IMR-90 (cell line): ENCODE data around the gene TRAP1. TPM values are rescaled to one million over a fixed set of nuclear protein-coding genes. Genes with fewer than 3 reads are reported as not detected.

Experiments
- ATAC-seq: fragments of 200-7000 bp; cut with Tn5 transposase; 2 replicates; pipeline ENCODE4 v1.9.1; 2020; ENCODE audit warnings: low read depth, mild to moderate bottlenecking, moderate library complexity
- BruUV-seq: library from RNA; stranded (reverse); fragments of 400-500 nt; replicated peaks from 2 replicates; lab custom pipeline; 2021; lab: Mats Ljungman, UMichigan
- CTCF ChIA-PET: fragments of 300-600 bp; formaldehyde crosslinking; extraction: SDS; loops from one replicate; lab custom pipeline; 2021; ENCODE audit warnings: antibody characterized with exemption; lab: Yijun Ruan, JAX
- POLR2A ChIA-PET: fragments of 300-600 bp; sonication (Branson Sonifier 250); formaldehyde crosslinking; loops from one replicate; lab custom pipeline; 2022; ENCODE audit warnings: antibody characterized with exemption; ENCODE audit not compliant: unreplicated experiment; lab: Charles Lee
- DNase-seq: peaks from one replicate; pipeline ENCODE4 v3.0.0; 2013
- H2AFZ ChIP-seq: replicated peaks from 2 replicates; pipeline ENCODE3; 2013; ENCODE audit warnings: low read length, mild to moderate bottlenecking; ENCODE audit not compliant: poor library complexity
- H2AK5ac ChIP-seq: 2 replicates; pipeline ENCODE4 v1.6.1; 2013; ENCODE audit warnings: low read depth, low read length, inconsistent platforms
- H2AK9ac ChIP-seq: replicated peaks from 2 replicates; pipeline ENCODE3; 2013; ENCODE audit warnings: mild to moderate bottlenecking, low read depth, low read length, moderate library complexity; ENCODE audit not compliant: poor library complexity
- H2BK120ac ChIP-seq: 2 replicates; pipeline ENCODE4 v1.6.1; 2013; ENCODE audit warnings: low read depth, low read length, inconsistent platforms
- H2BK15ac ChIP-seq: 3 replicates; pipeline ENCODE4 v1.6.1; 2013; ENCODE audit warnings: low read depth, low read length, inconsistent platforms
- H2BK20ac ChIP-seq: 2 replicates; pipeline ENCODE4 v1.6.1; 2013; ENCODE audit warnings: low read depth, mild to moderate bottlenecking, inconsistent platforms, low read length, moderate library complexity
- H2BK5ac ChIP-seq: 2 replicates; pipeline ENCODE4 v1.6.1; 2013; ENCODE audit warnings: mild to moderate bottlenecking, low read depth, low read length, inconsistent platforms; ENCODE audit not compliant: poor library complexity, severe bottlenecking
- H3K14ac ChIP-seq: replicated peaks from 2 replicates; pipeline ENCODE4 v1.6.1; 2013; ENCODE audit warnings: low read depth, low read length, inconsistent platforms
- H3K18ac ChIP-seq: 2 replicates; pipeline ENCODE4 v1.6.1; 2013; ENCODE audit warnings: low read depth, low read length, control low read depth
- H3K23ac ChIP-seq: 2 replicates; pipeline ENCODE4 v1.6.1; 2013; ENCODE audit warnings: low read depth, low read length, inconsistent platforms
- H3K27ac ChIP-seq: 2 replicates; pipeline ENCODE4 v1.5.1; 2013; ENCODE audit warnings: mild to moderate bottlenecking, control low read depth, low read length; ENCODE audit not compliant: insufficient read depth
- H3K27me3 ChIP-seq: 2 replicates; pipeline ENCODE4 v1.6.1; 2013; ENCODE audit warnings: low read length; ENCODE audit not compliant: control insufficient read depth, insufficient read depth
- H3K36me3 ChIP-seq: 2 replicates; pipeline ENCODE4 v1.6.1; 2013; ENCODE audit warnings: low read length, mixed read lengths; ENCODE audit not compliant: control insufficient read depth, insufficient read depth
- H3K4ac ChIP-seq: 2 replicates; pipeline ENCODE4 v1.6.1; 2013; ENCODE audit warnings: low read depth, low read length, inconsistent platforms
- H3K4me1 ChIP-seq: 2 replicates; pipeline ENCODE4 v1.6.1; 2013; ENCODE audit warnings: low read length, mixed read lengths; ENCODE audit not compliant: control insufficient read depth, insufficient read depth
- H3K4me2 ChIP-seq: 2 replicates; pipeline ENCODE4 v1.6.1; 2013; ENCODE audit warnings: low read depth, mild to moderate bottlenecking, control low read depth, low read length, moderate library complexity
- H3K4me3 ChIP-seq: 2 replicates; pipeline ENCODE4 v1.5.1; 2013; ENCODE audit warnings: low read depth, mild to moderate bottlenecking, control low read depth, low read length, moderate library complexity; ENCODE audit not compliant: insufficient read depth
- H3K56ac ChIP-seq: 2 replicates; pipeline ENCODE4 v1.6.1; 2013; ENCODE audit warnings: low read length, inconsistent platforms; ENCODE audit not compliant: insufficient read depth; ENCODE audit errors: extremely low read depth
- H3K79me1 ChIP-seq, 2 experiments: 2 replicates each; pipeline ENCODE4 v1.6.1; 2013; ENCODE audit warnings: low read length in 2 of 2, inconsistent platforms in 1 of 2, low read depth in 1 of 2
- H3K9ac ChIP-seq: 2 replicates; pipeline ENCODE4 v1.6.1; 2013; ENCODE audit warnings: low read depth, low read length, control low read depth
- H3K9me1 ChIP-seq: 2 replicates; pipeline ENCODE4 v1.6.1; 2013; ENCODE audit warnings: low read length, inconsistent platforms; ENCODE audit not compliant: insufficient read depth
- H3K9me3 ChIP-seq: 2 replicates; pipeline ENCODE4 v1.6.1; 2013; ENCODE audit warnings: low read length; ENCODE audit not compliant: control insufficient read depth, insufficient read depth
- H4K20me1 ChIP-seq: 2 replicates; pipeline ENCODE4 v1.6.1; 2013; ENCODE audit warnings: low read length, inconsistent platforms; ENCODE audit not compliant: insufficient read depth
- H4K5ac ChIP-seq: 2 replicates; pipeline ENCODE4 v1.6.1; 2013; ENCODE audit warnings: mild to moderate bottlenecking, low read depth, low read length, control low read depth
- H4K8ac ChIP-seq, 2 experiments: 2 replicates each; pipeline ENCODE4 v1.6.1; 2013; ENCODE audit warnings: low read depth in 2 of 2, low read length in 2 of 2, control low read depth in 1 of 2, inconsistent platforms in 1 of 2
- H4K91ac ChIP-seq: 2 replicates; pipeline ENCODE4 v1.6.1; 2013; ENCODE audit warnings: low read depth, low read length, inconsistent platforms; ENCODE audit not compliant: insufficient read depth
- BHLHE40 ChIP-seq: fragments of 150-350 bp; IDR thresholded peaks from 2 replicates; pipeline ENCODE4 v1.6.1; 2016; ENCODE audit warnings: mild to moderate bottlenecking, low read depth, low read length
- CEBPB ChIP-seq: IDR thresholded peaks from 2 replicates; pipeline ENCODE4 v1.6.1; 2012; ENCODE audit warnings: low read depth, low read length, improper control_type of control experiment
- CHD1 ChIP-seq: IDR thresholded peaks from 2 replicates; pipeline ENCODE4 v1.6.1; 2012; ENCODE audit warnings: low read depth, low read length, improper control_type of control experiment
- CTCF ChIP-seq: conservative IDR thresholded peaks from 2 replicates; pipeline ENCODE4 v1.5.1; 2012; ENCODE audit warnings: mild to moderate bottlenecking, low read depth, low read length, improper control_type of control experiment
- FOS ChIP-seq: fragments of 150-350 bp; IDR thresholded peaks from 2 replicates; pipeline ENCODE4 v1.6.1; 2016; ENCODE audit warnings: low read depth, low read length
- MAFK ChIP-seq: IDR thresholded peaks from 2 replicates; pipeline ENCODE4 v1.6.1; 2012; ENCODE audit warnings: low read depth, low read length, improper control_type of control experiment
- MAZ ChIP-seq: IDR thresholded peaks from 2 replicates; pipeline ENCODE4 v1.6.1; 2012; ENCODE audit warnings: low read depth, mild to moderate bottlenecking, low read length, improper control_type of control experiment, moderate library complexity, borderline replicate concordance
- MXI1 ChIP-seq: IDR thresholded peaks from 2 replicates; pipeline ENCODE4 v1.6.1; 2012; ENCODE audit warnings: low read depth, mild to moderate bottlenecking, low read length, moderate library complexity, borderline replicate concordance
- NFE2L2 ChIP-seq: fragments of 150-350 bp; IDR thresholded peaks from 2 replicates; pipeline ENCODE4 v1.6.1; 2016; ENCODE audit warnings: low read depth, mild to moderate bottlenecking, low read length
- POLR2A ChIP-seq: IDR thresholded peaks from 2 replicates; pipeline ENCODE4 v1.6.1; 2012; ENCODE audit warnings: mild to moderate bottlenecking, low read depth, low read length
- RAD21 ChIP-seq: IDR thresholded peaks from 2 replicates; pipeline ENCODE4 v1.6.1; 2012; ENCODE audit warnings: low read length, improper control_type of control experiment
- RCOR1 ChIP-seq: IDR thresholded peaks from 2 replicates; pipeline ENCODE4 v1.6.1; 2012; ENCODE audit warnings: mild to moderate bottlenecking, low read length, improper control_type of control experiment; ENCODE audit not compliant: insufficient replicate concordance
- RFX5 ChIP-seq: IDR thresholded peaks from 2 replicates; pipeline ENCODE4 v1.8.0; 2012; ENCODE audit warnings: low read depth, mild to moderate bottlenecking, low read length, moderate library complexity
- SMC3 ChIP-seq: fragments of 150-350 bp; IDR thresholded peaks from 2 replicates; pipeline ENCODE4 v1.6.1; 2016; ENCODE audit warnings: low read depth, mild to moderate bottlenecking, antibody characterized with exemption, low read length, moderate library complexity
- USF2 ChIP-seq: fragments of 150-350 bp; IDR thresholded peaks from 2 replicates; pipeline ENCODE4 v1.6.1; 2017; ENCODE audit warnings: mild to moderate bottlenecking, antibody characterized with exemption, low read length, low read depth
- WGBS, 2 experiments: methylation state at CpG; one replicate each; pipeline versions ENCODE4 v1.1.5 to v1.1.7; 2013; ENCODE audit warnings: missing lambda C conversion rate in 2 of 2; ENCODE audit not compliant: insufficient read length in 1 of 2; ENCODE audit errors: extremely low coverage in 2 of 2; 5-methylcytosine and 5-hydroxymethylcytosine counted together
- dilution Hi-C: fragments of 300-500 bp; cut with HindIII; formaldehyde crosslinking; loops from one replicate; pipeline ENCODE4 v1.14.3; 2018; ENCODE audit warnings: low sequenced_read_pairs; ENCODE audit not compliant: unreplicated experiment
- in situ Hi-C: fragments of 300-500 bp; cut with MboI; formaldehyde crosslinking; loops from 3 replicates; pipeline ENCODE4 v1.14.3; 2019; ENCODE audit warnings: low sequenced_read_pairs, inconsistent platforms, mixed read lengths
- intact Hi-C: fragments of 100-400 bp; cut with micrococcal nuclease; formaldehyde crosslinking; loops from 2 replicates; pipeline ENCODE4 v1.10.0; 2022
- polyA plus RNA-seq, 3 experiments: library from polyadenylated mRNA; depleted of rRNA; stranded (reverse); fragments of >200 nt; gene quantifications; 2 replicates each; pipeline ENCODE4 v1.2.3, GENCODE V29; 2012; ENCODE audit warnings: low replicate concordance in 1 of 3
- total RNA-seq: library from RNA; depleted of rRNA; stranded (reverse); fragments of >200 nt; gene quantifications from 2 replicates; pipeline ENCODE4 v1.2.3, GENCODE V29; 2012
- TF ChIP-seq, protein P1 (sequence below): fragments of 150-350 bp; IDR thresholded peaks from 2 replicates; pipeline ENCODE4 v1.6.1; 2016; ENCODE audit warnings: low read depth, mild to moderate bottlenecking, low read length, moderate library complexity, borderline replicate concordance

Gene TRAP1
- total and polyA plus RNA-seq, 2 of the 4 experiments (the other 2 are of a cell fraction), result 139 to 145 TPM

GRCh38 chr16:3713587-3714242, 3.6 kb downstream of the TRAP1 start:
- Histone ChIP-seq H3K27ac (no peak overlapping the region), H3K27me3 (no peaks in the 10 kb centered on the region), H4K91ac (no peak overlapping the region), H3K56ac (no peak overlapping the region), H3K4me2 (no peak overlapping the region), H3K18ac (no peak overlapping the region), H3K4me1 (no peaks in the 10 kb centered on the region; the same call in 1 of the 2 replicates), H3K79me1 (peaks cover 45 to 78% of the 10 kb centered on the region in 2 experiments), H3K9me3 (no peaks in the 10 kb centered on the region), H3K36me3 (peaks cover 11% of the 10 kb centered on the region), H4K5ac (no peak overlapping the region), H2AFZ (no peak overlapping the region), H4K8ac (no peak overlapping the region), H3K4ac (no peak overlapping the region), H4K20me1 (peaks cover 11% of the 10 kb centered on the region), H3K23ac (no peak overlapping the region), H2AK5ac (no peak overlapping the region), H2BK15ac (no peak overlapping the region), H2BK120ac (no peak overlapping the region), H3K9ac (no peak overlapping the region), H3K9me1 (peaks cover 14% of the 10 kb centered on the region), H2BK20ac (no peak overlapping the region), H3K4me3 (no peak overlapping the region), H2BK5ac (no peak overlapping the region), H2AK9ac (no peak overlapping the region), H3K14ac (no peak overlapping the region)
- no TSS peak for BruUV-seq
- intact Hi-C loops, result no loop called here
- DNase-seq, result no peak
- 95% methylated on average over 8 of the region's 15 CpGs; no CpG with 5 or more reads in 1 of the 2 experiments for whole genome bisulfite sequencing, 2 experiments
- in situ Hi-C loops, result no loop called here
- dilution Hi-C loops, result no loop called here
- POLR2A ChIA-PET, result interaction anchor here (0.5 kb wide), 1 partner anchor 12 kb away, joined by 5 read pairs; no protein-coding TSS in a partner anchor
- TF ChIP-seq, protein P1, sequence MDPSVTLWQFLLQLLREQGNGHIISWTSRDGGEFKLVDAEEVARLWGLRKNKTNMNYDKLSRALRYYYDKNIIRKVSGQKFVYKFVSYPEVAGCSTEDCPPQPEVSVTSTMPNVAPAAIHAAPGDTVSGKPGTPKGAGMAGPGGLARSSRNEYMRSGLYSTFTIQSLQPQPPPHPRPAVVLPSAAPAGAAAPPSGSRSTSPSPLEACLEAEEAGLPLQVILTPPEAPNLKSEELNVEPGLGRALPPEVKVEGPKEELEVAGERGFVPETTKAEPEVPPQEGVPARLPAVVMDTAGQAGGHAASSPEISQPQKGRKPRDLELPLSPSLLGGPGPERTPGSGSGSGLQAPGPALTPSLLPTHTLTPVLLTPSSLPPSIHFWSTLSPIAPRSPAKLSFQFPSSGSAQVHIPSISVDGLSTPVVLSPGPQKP, result no peak
- TF ChIP-seq USF2 (no peak), CEBPB (no peak), CTCF (no peak), FOS (no peak), MAFK (no peak), BHLHE40 (no peak), SMC3 (no peak), MAZ (no peak), MXI1 (no peak), RFX5 (no peak), NFE2L2 (no peak), POLR2A (no peak), RAD21 (no peak), CHD1 (no peak), RCOR1 (no peak)
- CTCF ChIA-PET, result no interaction called here
- ATAC-seq, result no peak
